HG02884 (cell line): ENCODE results near the gene SLC47A2.
"Not testable (repeated sequence)": the region's sequence is repeated elsewhere in the genome, so short reads cannot be mapped to it uniquely, and the experiment has no call there.

Source experiments
- ATAC-seq: cut with Tn5 transposase; IDR thresholded peaks from one replicate; pipeline ENCODE4 v1.9.1; 2021; ENCODE audit warnings: mild to moderate bottlenecking, moderate library complexity; ENCODE audit not compliant: unreplicated experiment

Gene SLC47A2

GRCh38 chr17:19708431-19709175 is 7.8 kb downstream of the SLC47A2 start:
- no peak for ATAC-seq

DNA sequence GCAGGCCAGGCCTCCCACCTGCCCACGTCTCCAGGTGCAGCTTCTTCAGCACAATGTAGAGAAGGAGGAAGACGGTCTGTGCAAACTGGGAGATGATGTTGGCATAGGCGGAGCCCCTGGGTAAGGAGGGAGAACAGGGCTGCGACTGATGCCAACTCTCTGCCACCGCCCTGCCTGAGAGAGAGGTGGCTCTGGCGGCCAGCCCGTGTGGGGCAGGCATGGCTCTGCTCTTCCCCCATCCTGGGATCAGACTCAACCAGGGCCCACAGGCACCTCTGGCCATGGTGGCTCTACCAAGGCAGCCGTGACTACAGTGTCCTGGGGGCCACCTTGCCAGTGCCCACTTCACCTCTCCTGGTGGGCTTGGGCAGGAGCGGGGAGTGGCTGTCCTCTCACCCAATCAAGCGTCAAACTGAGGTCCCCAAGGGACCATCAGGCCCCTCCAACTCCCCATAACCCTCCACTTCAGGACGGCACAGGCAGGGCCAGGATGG is 8.6 kb downstream of the SLC47A2 start:
- ATAC-seq = no peak

DNA sequence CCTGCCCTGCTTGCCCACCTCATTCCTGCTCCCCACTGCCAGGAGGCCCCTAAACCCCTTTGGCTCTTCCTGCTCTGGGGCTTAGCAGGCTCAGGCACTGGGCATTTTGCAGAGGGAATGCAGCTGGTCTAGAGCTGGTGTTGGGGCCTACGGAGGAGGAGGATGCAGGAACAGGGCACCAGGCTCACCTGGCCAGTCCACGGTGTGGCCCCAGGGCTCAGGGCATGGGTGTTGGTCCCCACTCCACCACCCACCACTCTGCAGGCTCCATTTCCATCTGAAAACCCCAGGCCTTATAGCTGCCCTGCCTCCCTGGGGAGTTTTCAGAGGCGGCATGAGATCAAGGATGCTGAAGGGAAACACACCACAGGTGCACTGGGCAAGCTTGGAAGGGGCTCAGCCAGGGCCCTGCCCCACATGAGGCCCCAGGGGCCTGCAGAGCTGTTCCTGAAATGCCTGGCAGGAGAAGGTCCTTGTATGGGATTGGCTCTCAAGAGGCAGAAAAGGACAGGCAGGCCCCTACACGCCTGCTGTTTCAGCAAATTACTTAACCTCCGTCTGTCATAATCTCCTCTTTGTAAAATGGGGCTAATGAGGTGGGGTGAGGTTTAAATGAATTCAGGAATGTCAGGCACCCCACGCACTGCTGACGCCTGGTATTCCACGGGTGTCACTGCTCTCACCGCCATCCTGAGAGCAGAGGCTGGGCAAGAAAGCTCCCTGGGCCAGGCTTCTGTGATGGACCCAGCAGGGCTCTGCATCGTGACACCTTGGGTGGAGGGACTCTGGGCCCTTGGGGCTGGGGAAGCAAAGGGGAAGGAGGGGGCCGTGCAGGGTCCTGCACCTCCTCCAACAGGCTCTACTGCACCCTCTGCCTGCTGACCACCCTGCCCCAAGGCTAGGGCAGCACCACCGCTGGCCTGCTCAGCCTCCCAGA is 9.3 kb downstream of the SLC47A2 start:
- no peak for ATAC-seq

- no peak for ATAC-seq
Measured at GRCh38 chr17:19705771-19706770, 10.3 kb downstream of the SLC47A2 start.

DNA sequence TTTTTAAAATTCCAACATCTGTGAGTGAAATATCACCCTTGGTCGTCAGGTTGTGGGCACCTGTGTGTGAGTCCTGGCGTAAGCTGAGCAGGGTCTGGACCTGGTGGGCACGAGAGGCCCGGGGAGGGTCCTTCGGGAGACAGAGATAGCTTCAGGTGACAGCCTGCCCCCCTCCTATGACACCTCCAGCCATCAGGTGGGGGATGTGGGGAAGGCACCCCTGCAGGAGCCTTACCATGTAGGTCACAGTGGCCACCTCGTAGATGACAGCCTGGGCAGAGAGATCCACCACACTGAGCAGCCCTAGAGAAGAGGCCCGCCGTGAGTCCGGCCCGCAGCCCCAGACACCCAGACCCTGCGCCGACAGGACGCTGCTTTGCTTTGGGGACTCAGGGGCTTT is 11.2 kb downstream of the SLC47A2 start:
- ATAC-seq = no peak

GRCh38 chr17:19703828-19704613 is 12.4 kb downstream of the SLC47A2 start:
- no peak for ATAC-seq

- no peak for ATAC-seq
Measured at GRCh38 chr17:19703106-19703827, 13.1 kb downstream of the SLC47A2 start.

- no peak for ATAC-seq
Measured at GRCh38 chr17:19702217-19702641, 14.2 kb downstream of the SLC47A2 start.

- no peak for ATAC-seq
Measured at GRCh38 chr17:19686400-19687090, 29.8 kb downstream of the SLC47A2 start.

- ATAC-seq = not testable (repeated sequence)
Measured at GRCh38 chr17:19684909-19685580, 31.3 kb downstream of the SLC47A2 start.

GRCh38 chr17:19683117-19683516 is 33.3 kb downstream of the SLC47A2 start:
- no peak for ATAC-seq

DNA sequence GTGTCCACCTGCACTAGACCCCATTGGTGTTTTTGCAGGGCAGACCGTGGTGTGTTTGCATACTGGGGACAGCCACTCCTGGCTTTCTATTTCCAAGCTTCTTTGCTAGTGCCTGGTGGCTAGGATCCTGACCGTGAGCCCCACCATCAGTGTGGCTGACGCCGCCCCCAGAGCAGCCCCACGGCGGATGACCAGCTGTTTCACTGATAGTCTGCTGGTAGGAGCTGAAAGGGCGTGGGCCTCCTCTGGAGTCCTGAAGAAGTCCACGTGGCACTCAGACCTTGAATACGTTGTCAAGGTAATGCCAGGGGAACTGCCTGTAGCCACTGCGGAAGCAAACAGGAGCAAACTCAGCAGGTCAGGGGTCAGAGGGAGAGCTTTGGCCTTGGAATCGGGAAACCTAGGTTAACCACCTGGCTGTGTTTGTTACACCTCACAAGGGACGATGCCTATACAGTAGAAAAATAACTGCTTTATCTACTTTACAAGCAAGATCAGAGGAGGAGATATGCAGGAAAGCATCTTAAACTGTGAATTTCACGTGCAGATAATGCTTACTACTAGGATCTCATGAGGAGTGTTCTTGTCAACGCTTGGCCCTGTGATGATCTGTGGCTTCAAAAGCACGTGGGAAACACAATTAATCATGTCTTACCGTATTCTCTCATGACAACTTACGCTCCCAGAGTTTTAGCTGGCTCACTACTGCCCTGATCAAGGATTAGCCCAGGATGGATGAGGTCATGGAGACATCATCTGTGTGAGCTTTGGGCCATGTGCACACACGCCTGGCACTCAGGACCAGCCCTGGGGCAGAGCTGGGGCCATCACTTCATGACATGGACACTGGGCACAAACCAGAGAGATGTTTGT is 37.6 kb downstream of the SLC47A2 start:
- no peak for ATAC-seq

DNA sequence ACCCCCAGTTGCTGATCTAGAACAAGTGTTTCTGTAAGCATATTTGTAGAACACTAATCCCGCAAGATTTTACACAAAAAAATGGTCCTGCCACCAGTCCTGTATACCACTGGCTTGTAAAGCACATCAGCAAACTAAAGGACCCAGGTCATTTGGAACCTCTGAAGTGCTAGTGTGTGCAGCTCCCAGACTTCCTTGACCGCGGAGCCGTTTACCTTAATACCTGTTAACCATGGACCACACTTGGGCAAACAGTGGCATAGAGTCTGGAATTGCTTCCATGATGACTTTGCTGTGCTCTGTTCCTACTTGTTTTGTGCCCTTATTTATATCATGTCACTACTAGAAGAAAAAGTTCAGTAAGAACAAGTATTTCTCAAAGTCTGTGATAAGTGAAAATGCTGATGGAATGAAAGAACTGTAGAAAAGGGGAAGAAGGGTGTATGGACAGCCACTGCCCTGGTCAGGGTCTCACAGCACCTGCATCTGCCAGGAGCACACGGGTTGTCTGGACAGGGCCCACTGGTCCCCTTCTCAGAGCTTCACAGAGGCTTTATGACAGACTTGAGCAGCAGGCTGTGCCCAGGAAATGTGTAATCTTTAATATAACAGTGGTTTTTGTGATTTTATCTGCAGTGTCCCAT is 38.5 kb downstream of the SLC47A2 start:
- no peak for ATAC-seq

DNA sequence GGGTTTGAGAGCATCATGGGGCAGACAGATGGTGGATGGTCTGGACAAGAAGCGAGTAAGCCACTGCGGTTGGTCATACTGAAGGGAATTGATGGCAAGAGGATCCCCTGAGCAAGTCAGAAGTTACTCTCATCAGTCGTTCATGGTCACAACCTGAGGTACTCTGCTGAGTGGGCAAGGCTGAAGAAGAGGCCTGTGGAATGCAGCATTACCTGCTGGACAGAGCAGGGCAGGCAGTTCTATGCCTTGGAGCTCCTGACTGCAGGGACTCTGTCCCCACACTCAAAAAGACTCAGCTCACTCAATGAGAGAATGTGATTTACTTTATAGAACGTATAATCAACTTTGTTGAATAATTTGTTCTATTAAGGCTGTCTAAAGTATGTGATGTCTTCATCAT is 39.5 kb downstream of the SLC47A2 start:
- no peak for ATAC-seq

DNA sequence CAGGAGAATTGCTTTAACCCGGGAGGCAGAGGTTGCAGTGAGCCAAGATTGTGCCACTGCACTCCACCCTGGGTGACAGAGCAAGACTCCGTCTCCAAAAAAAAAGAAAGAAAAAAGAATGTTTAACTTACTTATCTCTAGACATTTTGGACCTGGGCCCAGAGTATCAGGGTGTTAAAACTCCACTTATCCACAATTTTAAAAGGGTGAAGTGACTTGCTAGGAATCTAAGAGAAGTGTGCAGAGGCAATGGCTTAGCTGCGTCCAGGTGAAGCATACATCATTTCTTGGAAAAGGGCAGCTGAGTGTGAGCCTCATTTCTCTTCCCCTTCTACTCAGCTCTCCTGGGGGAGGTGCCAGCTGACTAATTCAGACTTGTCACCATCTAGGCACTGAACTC is 42.8 kb downstream of the SLC47A2 start:
- ATAC-seq = no peak

DNA sequence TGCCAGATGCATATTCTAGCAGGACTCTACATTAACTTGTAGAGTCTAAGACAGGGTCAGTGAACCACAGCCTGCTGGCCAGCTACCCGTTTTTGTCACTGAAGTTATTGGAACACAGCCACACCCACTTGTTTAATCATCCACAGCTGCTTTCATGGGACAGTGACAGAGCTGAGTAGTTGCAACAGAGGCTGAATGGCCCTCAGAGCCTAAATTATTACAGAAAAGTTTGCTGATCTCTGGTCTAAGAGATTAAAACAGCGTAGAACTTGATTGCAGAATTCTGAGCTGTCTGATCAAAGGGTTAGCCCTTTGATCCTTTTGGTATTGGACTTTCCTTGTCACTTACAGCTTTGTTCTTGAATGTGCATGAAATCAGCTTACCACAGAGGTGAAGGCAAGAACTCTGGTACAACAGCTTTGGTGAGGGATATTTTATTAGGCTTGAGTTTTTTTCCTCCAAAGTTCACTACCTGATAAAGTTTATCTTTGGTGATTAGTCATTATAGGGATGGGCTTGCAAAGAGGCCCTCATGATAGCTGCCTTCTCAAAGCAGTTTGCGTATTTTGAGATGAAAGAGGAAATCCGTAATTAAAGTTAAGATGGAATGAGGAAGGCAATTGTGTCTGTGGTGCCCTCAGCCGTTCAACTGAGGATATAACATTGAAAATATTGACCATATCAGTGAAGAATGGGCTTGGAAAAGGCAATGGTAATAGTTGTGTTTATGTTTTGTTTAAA is 44.2 kb downstream of the SLC47A2 start:
- no peak for ATAC-seq
